Dendritic cell treated with granulocyte-macrophage colony-stimulating factor and Interleukin-4, amounts not matched to agents 40 ng/mL and 50 ng/mL, for 4 days (primary cell): Measurements from ENCODE around the gene AGRN.

ENCODE experiments used
- H3K27ac Mint-ChIP-seq: one replicate; pipeline ENCODE4 v1.8.0; 2022; ENCODE audit warnings: mild to moderate bottlenecking, mixed read lengths
- H3K27me3 Mint-ChIP-seq: one replicate; pipeline ENCODE4 v1.8.0; 2022; ENCODE audit warnings: mild to moderate bottlenecking, mixed read lengths
- H3K36me3 Mint-ChIP-seq: one replicate; pipeline ENCODE4 v1.8.0; 2022; ENCODE audit warnings: low read depth, mixed read lengths
- H3K4me1 Mint-ChIP-seq: one replicate; pipeline ENCODE4 v1.8.0; 2022; ENCODE audit warnings: low read depth, mixed read lengths
- H3K4me3 Mint-ChIP-seq: one replicate; pipeline ENCODE4 v1.8.0; 2022; ENCODE audit warnings: mild to moderate bottlenecking, moderate library complexity, mixed read lengths
- H3K9me3 Mint-ChIP-seq: one replicate; pipeline ENCODE4 v1.8.0; 2022; ENCODE audit warnings: mixed read lengths
- intact Hi-C: fragments of 100-400 bp; cut with micrococcal nuclease; formaldehyde crosslinking; loops from one replicate; pipeline ENCODE4 v1.15.0; 2022

AGRN gene

DNA sequence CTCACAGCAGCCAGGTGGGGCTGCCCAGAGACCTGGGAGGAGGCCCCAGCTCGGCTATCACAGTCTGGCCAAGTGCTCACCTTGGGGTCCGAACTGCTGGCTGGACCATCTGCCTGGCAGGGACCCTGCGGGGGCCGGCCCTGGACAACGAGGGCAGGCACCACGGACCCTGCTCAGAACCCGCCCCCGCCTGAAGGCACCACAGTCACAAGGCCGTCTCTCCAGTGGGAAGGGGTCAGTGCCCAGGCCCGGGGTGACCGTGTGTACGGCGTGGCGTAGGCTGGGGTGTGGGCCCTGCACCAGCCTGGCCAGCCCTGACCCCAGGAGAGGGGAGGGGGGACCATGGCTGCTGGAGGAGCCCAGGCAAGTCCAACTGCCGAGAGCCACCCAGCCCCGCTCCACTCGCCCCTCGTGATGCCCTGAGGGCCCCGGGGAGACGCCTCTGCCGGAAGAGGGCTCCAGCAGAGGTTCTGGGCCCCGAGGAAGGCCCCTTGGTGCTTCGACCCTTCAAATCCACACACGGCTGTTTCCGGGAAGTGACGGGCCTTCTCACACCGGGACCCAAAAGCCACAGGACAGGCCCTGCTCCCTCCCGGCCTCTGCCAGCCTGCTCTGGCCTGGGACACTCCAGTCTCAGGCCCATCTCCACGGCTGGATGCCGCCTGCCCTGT lies 65.4 kb downstream of the AGRN start:
- Mint-ChIP-seq H3K27ac (no peak overlapping the region), H3K9me3 (no peaks in the 10 kb centered on the region), H3K36me3 (peaks cover 37% of the 10 kb centered on the region), H3K27me3 (peaks cover 3% of the 10 kb centered on the region), H3K4me1 (peaks cover 1% of the 10 kb centered on the region), H3K4me3 (no peak overlapping the region)
- intact Hi-C loops, result no loop called here

DNA sequence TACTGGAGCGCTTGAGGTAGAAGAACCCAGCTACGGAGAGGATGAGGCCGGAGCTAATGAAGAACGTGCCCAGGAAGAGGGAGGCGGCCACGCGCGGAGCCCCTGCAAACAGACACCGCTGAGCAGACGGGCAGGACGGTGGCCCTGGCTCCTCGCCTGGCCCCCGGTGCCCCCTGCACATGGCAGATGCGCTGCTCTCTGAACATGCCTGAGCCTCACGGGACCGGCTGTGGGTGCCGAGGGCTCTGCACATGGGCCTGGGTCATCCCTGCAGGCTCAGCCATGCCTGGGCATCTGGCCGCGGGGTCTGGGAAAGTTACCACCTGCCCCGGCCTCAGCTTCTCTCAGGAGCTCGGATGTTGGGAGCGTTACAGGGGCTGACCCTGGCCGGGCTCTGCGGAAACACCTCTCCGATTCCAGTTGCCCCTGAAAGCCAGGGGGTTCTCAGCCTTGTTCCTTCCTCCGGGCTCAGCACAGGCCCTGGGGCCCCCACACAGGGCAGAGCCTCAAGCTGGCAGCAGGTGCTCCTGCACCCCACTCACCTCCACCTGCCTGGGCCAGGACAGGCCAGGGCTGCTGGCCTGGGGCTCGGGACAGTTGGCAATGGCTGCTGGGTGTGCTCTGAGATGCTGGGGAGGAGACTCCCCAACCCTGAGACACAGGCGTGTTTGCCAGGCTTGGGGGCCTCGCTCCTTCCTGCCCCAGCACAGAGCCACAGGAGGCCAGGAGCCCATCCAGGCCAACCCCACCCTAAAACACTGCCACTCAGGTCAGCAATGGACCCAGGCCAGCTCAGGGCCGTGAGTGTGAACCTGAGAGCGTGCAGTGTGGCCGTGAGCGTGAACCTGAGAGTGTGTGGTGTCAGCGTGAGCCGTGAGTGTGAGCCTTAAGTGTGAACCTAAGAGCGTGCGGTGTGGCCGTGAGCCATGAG lies 66.3 kb downstream of the AGRN start:
- Mint-ChIP-seq H3K27ac (no peak overlapping the region), H3K4me1 (no peaks in the 10 kb centered on the region), H3K27me3 (no peaks in the 10 kb centered on the region), H3K9me3 (no peaks in the 10 kb centered on the region), H3K36me3 (peaks cover 37% of the 10 kb centered on the region), H3K4me3 (no peak overlapping the region)
- intact Hi-C loops, result no loop called here

DNA sequence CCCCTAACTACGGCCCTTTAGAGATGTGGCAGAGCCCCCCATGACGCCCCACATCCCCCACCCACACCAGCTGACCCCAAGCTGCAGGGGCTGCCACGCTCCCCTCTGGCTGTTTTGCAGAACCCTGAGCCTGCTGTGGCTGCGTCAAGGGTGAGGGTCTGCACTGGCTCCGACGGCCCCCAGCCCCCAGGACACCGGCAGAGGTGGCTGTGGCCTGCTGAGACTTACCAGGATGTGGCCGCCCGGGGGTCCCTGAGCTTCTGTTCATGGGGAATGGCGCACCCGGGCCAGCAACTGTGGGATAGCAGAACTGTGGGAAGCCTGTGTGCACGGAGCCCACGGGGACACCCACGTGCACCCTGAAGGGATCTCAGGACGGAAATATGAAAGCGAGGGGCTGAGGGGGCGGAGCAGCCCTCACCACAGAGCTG lies 67.0 kb downstream of the AGRN start:
- Mint-ChIP-seq H3K4me1 (no peaks in the 10 kb centered on the region), H3K4me3 (no peak overlapping the region), H3K36me3 (peaks cover 32% of the 10 kb centered on the region), H3K9me3 (no peaks in the 10 kb centered on the region), H3K27me3 (no peaks in the 10 kb centered on the region), H3K27ac (no peak overlapping the region)
- intact Hi-C loops, result no loop called here

DNA sequence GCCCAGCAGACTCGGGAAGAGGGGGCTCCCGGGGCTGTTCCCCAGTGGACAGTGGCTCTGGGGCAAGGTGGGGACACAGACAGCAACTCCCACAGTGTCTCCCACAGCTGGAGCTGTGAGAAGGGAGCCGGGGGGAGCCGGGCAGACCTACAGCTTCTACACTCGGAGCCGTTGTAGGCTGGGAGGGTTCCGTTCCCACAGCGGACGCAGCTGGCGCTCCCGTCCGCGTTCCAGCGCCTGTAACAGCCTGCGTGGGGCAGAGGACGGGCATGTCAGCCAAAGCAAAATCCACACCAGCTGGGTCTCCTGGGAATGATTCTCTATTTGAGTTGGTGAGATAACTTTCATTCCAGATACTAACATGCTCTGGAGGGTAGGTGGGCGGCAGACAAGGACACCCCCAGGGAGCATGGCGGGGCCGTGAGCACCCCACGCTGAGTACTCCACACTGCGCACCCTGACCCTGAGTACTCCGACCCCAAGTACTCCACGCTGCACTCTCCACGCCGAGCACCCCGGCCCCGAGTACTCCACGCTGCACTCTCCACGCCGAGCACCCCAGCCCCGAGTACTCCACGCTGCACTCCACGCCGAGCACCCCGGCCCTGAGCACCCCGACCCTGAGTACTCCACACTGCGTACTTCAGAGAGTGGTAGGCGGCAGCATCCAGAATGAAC lies 67.6 kb downstream of the AGRN start:
- Mint-ChIP-seq H3K4me1 (no peaks in the 10 kb centered on the region), H3K27ac (no peak overlapping the region), H3K4me3 (no peak overlapping the region), H3K9me3 (no peaks in the 10 kb centered on the region), H3K27me3 (no peaks in the 10 kb centered on the region), H3K36me3 (peaks cover 27% of the 10 kb centered on the region)
- intact Hi-C loops, result no loop called here

DNA sequence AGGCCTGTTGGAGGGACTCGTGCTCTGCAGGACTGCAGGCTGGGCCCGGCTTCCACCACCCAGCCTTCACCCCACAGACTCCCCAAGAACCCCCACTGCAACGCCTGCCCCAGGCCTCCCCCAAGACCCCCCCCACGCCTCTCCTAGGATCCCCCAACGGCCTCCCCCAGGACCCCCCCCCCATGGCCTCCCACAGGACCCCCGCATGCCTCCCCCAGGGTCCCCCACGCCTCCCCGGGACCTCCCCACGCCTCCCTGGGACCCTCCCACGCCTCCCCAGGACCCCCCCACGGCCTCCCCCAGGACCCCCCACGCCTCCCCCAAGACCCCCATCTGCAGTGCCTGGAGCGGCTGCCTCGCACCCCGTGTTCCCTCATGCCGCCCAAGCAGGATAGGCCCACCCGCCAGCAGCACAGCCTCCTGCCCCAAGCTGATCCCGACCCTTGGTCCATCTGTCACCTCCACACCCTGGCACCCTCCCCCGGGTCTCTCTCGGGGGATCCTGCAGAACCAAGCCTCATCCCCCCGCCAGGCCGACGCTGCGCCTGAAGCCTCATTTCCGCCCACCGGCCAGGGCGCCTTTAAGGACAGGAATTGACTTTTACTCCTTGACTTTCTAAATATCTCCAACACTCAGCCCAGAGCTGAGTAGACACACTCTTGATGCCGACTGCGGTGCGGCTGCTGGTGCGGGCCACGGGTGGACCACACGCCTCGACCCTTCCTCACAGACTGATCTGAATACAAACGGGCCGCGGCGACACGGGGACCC lies 68.3 kb downstream of the AGRN start:
- Mint-ChIP-seq H3K27me3 (no peaks in the 10 kb centered on the region), H3K4me3 (no peak overlapping the region), H3K9me3 (no peaks in the 10 kb centered on the region), H3K27ac (no peak overlapping the region), H3K4me1 (no peaks in the 10 kb centered on the region), H3K36me3 (peaks cover 22% of the 10 kb centered on the region)
- intact Hi-C loops, result no loop called here

DNA sequence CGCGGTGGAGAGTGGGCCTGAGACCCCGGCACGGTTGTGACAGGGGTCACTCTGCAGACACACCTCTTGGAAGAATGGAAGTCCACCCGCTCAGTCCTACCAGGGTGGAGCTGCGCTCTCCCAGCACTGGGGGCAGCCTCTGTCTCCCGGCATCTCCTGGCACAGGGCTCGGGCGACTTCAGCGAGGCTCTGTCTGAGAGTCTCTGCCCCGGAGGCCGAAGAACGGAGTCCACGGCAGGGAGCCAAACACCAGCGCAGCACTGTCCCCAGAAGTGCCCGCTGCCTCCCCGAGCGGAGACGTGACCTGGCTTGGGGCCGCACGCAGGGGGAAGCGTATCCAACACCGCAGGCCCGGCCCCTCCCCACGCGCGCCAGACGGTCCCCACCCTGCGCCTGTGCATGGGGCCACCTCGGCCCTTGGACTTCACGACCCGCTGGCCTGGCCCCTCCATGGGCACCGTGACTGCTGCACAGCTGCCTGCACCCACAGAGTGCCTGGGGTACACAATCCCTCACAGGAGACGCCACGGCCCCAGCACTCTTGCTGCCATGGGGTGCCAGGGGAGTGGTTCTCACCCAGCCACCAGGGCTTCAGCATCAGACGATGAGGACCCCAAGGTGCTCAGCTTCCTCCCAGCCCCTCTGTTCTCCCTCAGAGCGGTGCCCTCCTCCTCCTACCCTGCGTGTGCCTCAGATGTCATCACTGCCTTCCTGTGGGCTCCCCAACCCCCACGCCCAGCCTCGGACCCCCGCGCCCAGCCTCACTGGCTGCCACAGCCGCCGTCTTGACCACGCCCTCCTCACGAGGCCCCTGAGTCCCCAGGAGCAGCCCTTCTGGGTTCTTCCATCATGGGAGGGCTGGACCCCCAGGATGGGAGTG lies 69.1 kb downstream of the AGRN start:
- Mint-ChIP-seq H3K4me1 (no peaks in the 10 kb centered on the region), H3K27ac (no peak overlapping the region)

DNA sequence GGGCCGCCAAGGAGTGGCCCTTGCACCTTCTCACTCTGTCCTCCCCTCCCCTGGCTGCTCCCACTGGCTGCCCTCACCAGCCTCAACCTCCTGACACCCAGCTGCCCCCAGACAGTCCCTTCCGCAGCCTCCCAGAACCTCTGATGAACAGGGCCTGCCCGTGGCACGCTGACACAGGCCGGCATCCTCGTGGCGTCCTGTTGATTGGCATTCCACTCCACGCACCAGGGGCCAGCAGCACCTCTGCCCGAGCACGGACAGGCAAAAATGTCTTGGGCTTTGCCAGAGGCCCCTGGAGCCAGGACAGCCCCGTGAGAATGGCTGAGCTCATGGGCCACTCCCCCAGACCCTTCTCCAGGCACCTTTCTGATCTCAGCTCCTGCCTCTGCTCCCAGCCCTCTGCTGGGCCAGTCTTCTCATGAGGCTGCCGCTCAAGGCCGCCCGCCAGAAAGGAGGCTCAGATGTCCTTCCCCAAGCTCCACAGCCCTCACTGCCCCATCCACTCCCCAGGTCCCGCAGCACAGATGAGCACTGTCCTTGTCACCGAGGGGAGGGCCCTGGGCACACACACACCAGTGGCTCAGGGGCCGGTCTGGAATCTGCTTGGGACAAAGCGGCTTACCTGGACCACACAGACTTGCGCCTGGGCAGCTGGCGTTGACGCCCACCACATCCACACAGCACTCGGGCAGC lies 70.0 kb downstream of the AGRN start:
- Mint-ChIP-seq H3K36me3 (peaks cover 10% of the 10 kb centered on the region), H3K4me3 (no peak overlapping the region), H3K9me3 (no peaks in the 10 kb centered on the region), H3K27me3 (no peaks in the 10 kb centered on the region), H3K4me1 (no peaks in the 10 kb centered on the region), H3K27ac (no peak overlapping the region)
- intact Hi-C loops, result no loop called here

More for the DNA sequence above, 69.1 kb downstream of the AGRN start:
- H3K4me3 Mint-ChIP-seq, result no peak overlapping the region
- intact Hi-C loops, result no loop called here
- H3K36me3 Mint-ChIP-seq, result peaks cover 14% of the 10 kb centered on the region
- H3K9me3 Mint-ChIP-seq, result no peaks in the 10 kb centered on the region
- no peaks in the 10 kb centered on the region for H3K27me3 Mint-ChIP-seq

DNA sequence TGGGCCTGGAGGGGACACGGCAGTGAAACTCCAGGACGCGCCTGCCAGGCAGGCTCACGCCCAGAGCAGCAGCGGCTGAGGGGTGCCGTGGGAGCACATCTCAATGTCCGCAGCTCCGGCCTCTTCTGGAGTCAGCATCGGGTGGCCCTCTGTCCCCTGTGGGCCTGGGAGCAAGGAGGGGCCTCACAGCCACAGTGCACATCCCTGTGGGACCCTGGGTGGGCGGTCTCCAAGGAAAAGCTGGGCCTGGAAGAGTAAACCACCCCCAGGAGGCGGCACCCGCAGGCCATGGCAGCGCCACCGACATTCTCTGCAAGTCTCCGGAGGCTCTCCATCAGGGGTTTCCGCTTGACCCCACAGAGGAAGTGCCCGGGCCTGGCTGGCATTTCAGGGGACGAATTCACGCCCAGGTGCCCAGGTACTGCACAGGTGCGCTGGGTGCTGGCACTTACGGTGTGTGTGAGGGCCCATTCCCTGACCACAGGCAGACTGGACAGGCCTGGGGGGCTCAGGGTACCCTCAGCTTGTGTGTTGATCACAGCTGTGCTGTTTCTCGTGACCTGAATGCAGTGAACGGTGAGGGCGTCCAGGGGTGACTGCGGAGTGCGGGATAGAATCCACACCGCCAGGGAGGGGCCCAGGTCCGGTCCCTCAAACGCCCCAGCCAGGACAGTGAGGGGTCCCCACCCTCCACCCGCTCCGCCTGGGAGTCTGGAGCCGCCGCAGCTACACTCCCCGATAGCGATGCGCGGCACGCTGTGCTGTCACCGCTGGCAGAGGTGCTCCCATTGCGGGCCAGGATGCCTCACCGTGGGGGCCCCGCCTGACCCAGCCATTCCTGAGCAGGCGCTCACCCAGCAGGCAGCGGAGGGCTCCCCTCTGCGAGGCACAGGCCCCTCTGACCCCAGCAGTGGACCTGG lies 70.8 kb downstream of the AGRN start:
- no peak overlapping the region for H3K4me3 Mint-ChIP-seq
- intact Hi-C loops, result no loop called here
- no peaks in the 10 kb centered on the region for H3K9me3 Mint-ChIP-seq
- peaks cover 10% of the 10 kb centered on the region for H3K36me3 Mint-ChIP-seq
- H3K4me1 Mint-ChIP-seq, result no peaks in the 10 kb centered on the region
- no peak overlapping the region for H3K27ac Mint-ChIP-seq
- H3K27me3 Mint-ChIP-seq, result no peaks in the 10 kb centered on the region

DNA sequence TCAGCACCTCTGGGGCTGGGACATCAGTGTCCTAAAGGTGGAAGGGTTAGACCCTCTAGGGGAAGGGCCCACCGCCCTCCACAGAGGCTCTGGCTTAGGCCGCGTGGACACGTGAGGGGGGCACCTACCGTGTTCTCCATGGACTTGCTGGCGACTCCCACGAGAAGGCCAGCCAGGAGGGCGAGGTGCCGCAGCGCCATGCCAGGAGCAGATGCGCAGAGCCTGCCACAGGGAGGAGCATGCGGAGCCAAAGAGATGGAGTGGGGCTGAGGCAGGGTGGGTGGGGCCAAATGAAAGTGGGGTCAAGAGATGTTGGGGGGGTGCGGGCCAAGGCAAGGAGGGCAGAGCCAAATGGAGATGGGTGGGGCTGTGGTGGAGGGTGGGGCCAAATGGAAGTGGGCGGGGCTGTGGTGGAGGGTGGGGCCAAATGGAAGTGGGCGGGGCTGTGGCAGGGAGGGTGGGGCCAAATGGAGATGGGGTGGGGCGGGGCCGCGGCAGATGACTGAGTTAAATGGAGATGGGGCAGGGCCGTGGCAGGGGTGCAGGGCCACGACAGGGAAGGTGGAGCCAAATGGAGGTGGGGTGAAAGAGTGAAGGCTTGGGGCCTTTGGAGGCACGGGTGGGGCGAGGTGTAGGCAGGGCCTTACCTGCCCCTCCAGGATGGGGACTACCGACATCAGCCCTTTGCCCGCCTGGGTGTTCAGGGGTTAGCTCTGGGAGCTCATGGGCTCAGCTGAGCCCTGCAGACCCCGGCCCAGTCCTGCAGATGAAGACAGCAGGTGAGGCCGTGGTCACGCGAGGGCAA lies 71.6 kb downstream of the AGRN start:
- Mint-ChIP-seq H3K4me1 (no peaks in the 10 kb centered on the region), H3K27me3 (no peaks in the 10 kb centered on the region), H3K9me3 (no peaks in the 10 kb centered on the region), H3K27ac (no peak overlapping the region), H3K4me3 (no peak overlapping the region), H3K36me3 (peaks cover 7% of the 10 kb centered on the region)
- intact Hi-C loops, result no loop called here

DNA sequence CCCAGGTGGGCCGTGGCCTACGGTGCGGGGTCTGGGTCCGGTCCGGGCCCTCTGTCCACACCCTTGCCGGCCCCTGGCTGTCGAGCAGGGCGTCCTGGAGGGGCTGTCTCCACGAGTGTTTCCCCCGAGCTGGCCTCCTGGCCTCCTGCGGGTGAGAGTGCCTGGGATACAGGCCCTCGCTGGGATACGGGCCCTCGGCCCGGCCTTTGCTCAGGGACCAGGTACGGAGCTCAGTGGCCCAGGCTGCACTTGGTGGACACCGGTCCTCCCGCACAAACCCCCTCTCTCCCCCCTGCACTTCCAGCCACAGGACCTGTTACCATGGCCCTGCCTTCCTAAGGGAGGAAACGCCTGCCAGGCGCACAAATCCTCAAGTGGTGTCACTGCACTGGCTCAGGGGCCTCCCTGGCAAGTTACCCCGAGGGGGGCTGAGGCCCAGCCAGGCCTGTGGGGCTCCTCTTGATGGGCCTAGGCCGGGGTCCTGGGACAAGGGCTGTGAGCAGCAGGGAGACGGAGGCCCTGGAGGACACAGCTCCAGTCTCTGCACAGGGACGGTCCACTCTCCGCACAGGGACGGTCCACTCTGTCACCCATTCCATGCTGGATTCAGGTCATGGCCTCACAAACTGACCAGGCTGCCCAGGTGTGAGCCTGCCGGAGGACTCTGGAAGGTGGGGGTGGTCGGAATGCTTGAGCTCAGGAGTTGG lies 72.4 kb downstream of the AGRN start:
- H3K9me3 Mint-ChIP-seq, result no peaks in the 10 kb centered on the region
- H3K36me3 Mint-ChIP-seq, result no peaks in the 10 kb centered on the region
- no peaks in the 10 kb centered on the region for H3K4me1 Mint-ChIP-seq
- H3K27ac Mint-ChIP-seq, result no peak overlapping the region
- H3K27me3 Mint-ChIP-seq, result no peaks in the 10 kb centered on the region
- no peak overlapping the region for H3K4me3 Mint-ChIP-seq
- intact Hi-C loops, result no loop called here
